ENCODE measurements around the gene CHAT.

DNA sequence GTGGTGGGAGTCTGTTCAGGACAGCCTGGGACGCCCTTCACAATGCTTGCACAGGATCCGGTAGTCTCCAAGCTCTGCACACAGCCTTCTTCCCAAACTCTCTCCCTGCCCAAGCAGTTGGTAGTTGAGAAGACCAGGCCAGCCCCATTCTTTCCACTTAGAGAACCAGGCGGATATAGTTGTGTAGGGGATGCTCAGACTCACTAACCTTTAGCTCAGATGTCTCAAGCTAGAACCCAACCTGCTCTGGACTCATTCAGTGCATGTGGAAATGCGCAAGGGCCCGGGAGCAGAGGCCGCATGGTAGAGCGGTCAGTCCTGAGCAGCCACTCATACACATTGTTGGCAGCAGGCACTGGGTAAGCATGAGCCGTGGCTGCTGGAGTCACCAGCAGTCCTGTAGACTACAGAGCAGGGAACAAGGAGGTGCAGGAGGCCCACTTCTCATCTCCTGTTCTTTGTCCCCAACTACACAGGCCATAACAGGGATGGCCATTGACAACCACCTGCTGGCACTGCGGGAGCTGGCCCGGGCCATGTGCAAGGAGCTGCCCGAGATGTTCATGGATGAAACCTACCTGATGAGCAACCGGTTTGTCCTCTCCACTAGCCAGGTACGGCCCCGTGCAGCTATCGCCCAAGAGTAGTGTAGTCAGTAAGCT lies 48.5 kb downstream of the CHAT start:
- TF ChIP-seq GTF2F1 (IDR thresholded peaks at IDR 0.05; ENCODE audit: low read length) (no peak), CAMTA2 (CRISPR knock-in tag; IDR thresholded peaks at IDR 0.05; ENCODE audit: borderline replicate concordance) (no peak), ZMAT3 (CRISPR knock-in tag; conservative IDR thresholded peaks at IDR 0.05) (no peak), LCORL (IDR thresholded peaks at IDR 0.05) (no peak), LCORL (CRISPR knock-in tag; IDR thresholded peaks at IDR 0.05) (no peak), ATF6 (CRISPR knock-in tag; conservative IDR thresholded peaks at IDR 0.05) (no peak), POLR2AphosphoS5 (IDR thresholded peaks at IDR 0.05; ENCODE audit: low read depth, low read length) (no peak), ZNF274 (CRISPR knock-in tag; IDR thresholded peaks at IDR 0.05) (no peak), CEBPB (IDR thresholded peaks at IDR 0.05; ENCODE audit: borderline replicate concordance, low read depth, low read length) (no peak), MTERF4 (CRISPR knock-in tag; IDR thresholded peaks at IDR 0.05) (no peak), NR2C2 (CRISPR knock-in tag; IDR thresholded peaks at IDR 0.05; ENCODE audit: borderline replicate concordance) (no peak)

All from HepG2 (cell line).